ENCODE results near the gene DAPK1. TPM values are rescaled to one million over a fixed set of nuclear protein-coding genes. Genes with fewer than 3 reads are reported as not detected.

DAPK1 gene
- total and polyA plus RNA-seq, 2 donors (not counting 3 experiments of a cell fraction or from before 2014, with no cell fraction given): 58.9 to 119 TPM

DNA sequence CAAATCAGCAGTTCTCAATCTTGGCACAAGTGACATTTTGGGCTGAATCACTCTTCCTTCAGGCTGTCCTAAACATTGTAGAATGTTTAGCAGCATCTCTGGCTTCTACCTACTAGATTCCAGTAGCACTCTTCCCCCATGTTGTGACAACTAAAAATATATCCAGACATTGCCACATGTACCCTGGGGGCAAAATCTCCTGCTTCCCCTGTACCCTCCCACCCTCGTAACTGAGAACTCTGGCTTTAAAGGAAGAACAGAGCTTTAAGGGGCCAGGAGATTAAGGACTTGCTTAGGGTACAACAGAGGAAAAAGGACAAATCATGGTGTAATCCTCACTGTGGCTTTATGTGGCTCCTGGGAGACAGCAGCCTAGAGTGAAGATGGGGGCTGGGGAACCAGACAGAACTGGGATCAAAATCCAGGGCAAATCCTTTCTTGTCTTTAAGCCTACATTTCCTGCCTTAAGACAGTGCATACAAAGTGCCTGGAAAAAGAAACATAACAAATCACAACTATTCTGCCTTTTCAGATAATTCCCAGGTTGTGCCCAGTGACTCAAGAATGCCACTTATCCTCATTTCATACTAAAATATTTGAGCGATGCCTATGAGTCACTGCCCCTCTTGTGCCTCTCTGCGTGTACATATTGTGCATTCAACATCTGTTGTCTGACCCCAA lies 109.3 kb downstream of the DAPK1 start:
- no peaks in the 10 kb centered on the region for H3K9me1 ChIP-seq (replicated peaks; ENCODE audit: control insufficient read depth, extremely low read depth, insufficient read depth, low read length)
- TSS peak; percentile 11 for BruUV-seq (replicated peaks)
- DNase-seq (ENCODE audit: low read depth, low spot score) (peak; percentile 78), FAIRE-seq (peak; percentile 76)
- no peaks in the 10 kb centered on the region for H3K27me3 ChIP-seq (ENCODE audit: control insufficient read depth in 2 of 2, insufficient read depth in 2 of 2, low read length in 2 of 2)
- intact Hi-C loops (cut with micrococcal nuclease) (loop anchor here (1.0 to 2.0 kb wide), 3 partner anchors 8 to 109 kb away; no protein-coding TSS in a partner anchor), dilution Hi-C loops (cut with MboI; ENCODE audit: extremely low pct_ligation_motif_present, low sequenced_read_pairs) (no loop called here)
- no peak overlapping the region for H2AFZ ChIP-seq (ENCODE audit: low read depth, low read length)
- H3K4me3 ChIP-seq (replicated peaks in 1 of 3; ENCODE audit: insufficient read depth in 1 of 3, low read depth in 1 of 3, low read length in 3 of 3): no peak overlapping the region
- no peaks in the 10 kb centered on the region for H4K20me1 ChIP-seq (replicated peaks; ENCODE audit: control insufficient read depth, extremely low read depth, insufficient read depth, low read length)
- H3K4me1 ChIP-seq (ENCODE audit: control insufficient read depth, extremely low read depth, insufficient read depth, low read length): peaks cover 18% of the 10 kb centered on the region
- peaks cover 0 to 11% of the 10 kb centered on the region in 2 experiments for H3K36me3 ChIP-seq (ENCODE audit: control insufficient read depth in 2 of 2, extremely low read depth in 1 of 2, insufficient read depth in 2 of 2, low read length in 2 of 2)
- peak overlapping the region; percentile 86 for H3K27ac ChIP-seq (ENCODE audit: insufficient read depth, low read depth, low read length)
- CTCF ChIA-PET: interaction anchor here (1.3 kb wide), 2 partner anchors 107 to 269 kb away, joined by 3 read pairs; no protein-coding TSS in a partner anchor
- peak overlapping the region; percentile 13 for H3K4me2 ChIP-seq (ENCODE audit: insufficient read depth, low read length)
- H3K9ac ChIP-seq (replicated peaks; ENCODE audit: extremely low read depth, insufficient read depth, low read length): peak overlapping the region; percentile 63
- H3K9me3 ChIP-seq (replicated peaks; ENCODE audit: control insufficient read depth, insufficient read depth, low read length): no peaks in the 10 kb centered on the region
- no peaks in the 10 kb centered on the region for H3K79me2 ChIP-seq (ENCODE audit: control insufficient read depth, insufficient read depth, low read length)
- POLR2A ChIA-PET: no interaction called here
- TF ChIP-seq GATA2 (IDR thresholded peaks at IDR 0.05; ENCODE audit: insufficient read depth, insufficient read length, low read depth, low read length): no peak
- peak; percentile 82 for TF ChIP-seq JUN (IDR thresholded peaks at IDR 0.05; ENCODE audit: borderline replicate concordance, insufficient read depth, insufficient read length, low read depth)

DNA sequence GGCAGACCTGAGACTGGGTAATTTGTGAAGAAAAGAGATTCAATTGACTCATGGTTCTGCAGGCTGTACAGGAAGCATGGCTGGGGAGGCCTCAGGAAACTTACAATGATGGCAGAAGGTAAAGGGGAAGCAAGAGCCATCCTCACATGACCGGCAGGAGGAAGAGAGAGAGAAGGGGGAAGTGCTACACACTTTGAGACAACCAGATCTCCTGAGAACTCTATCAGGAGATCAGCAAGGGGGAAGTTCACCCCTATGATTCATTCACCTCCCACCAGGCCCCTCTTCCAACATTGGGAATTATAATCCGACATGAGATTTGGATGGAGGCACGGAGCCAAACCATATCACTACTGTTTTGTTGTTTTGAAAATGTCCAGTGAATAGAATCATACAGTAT lies 110.2 kb downstream of the DAPK1 start:
- TF ChIP-seq POLR2AphosphoS5 (IDR thresholded peaks at IDR 0.05; ENCODE audit: insufficient read depth, low read depth, low read length) (peak; percentile 18), GATA2 (IDR thresholded peaks at IDR 0.05; ENCODE audit: insufficient read depth, insufficient read length, low read depth, low read length) (peak; percentile 77), MYC (IDR thresholded peaks at IDR 0.05; ENCODE audit: low read depth, low read length) (no peak), POLR2A (IDR thresholded peaks at IDR 0.05; ENCODE audit: low read depth, low read length) (no peak), JUN (IDR thresholded peaks at IDR 0.05; ENCODE audit: borderline replicate concordance, insufficient read depth, insufficient read length, low read depth) (peak; percentile 50), FOS (IDR thresholded peaks at IDR 0.05; ENCODE audit: borderline replicate concordance, insufficient read depth, low read length) (peak; percentile 64)
- BruUV-seq (replicated peaks): no TSS peak
- H3K36me3 ChIP-seq (ENCODE audit: control insufficient read depth in 2 of 2, extremely low read depth in 1 of 2, insufficient read depth in 2 of 2, low read length in 2 of 2): peaks cover 0 to 11% of the 10 kb centered on the region in 2 experiments
- H3K27me3 ChIP-seq (ENCODE audit: control insufficient read depth in 2 of 2, insufficient read depth in 2 of 2, low read length in 2 of 2): no peaks in the 10 kb centered on the region
- no peak overlapping the region for H2AFZ ChIP-seq (ENCODE audit: low read depth, low read length)
- intact Hi-C loops (cut with micrococcal nuclease): loop anchor here (1.0 to 2.0 kb wide), 3 partner anchors 9 to 110 kb away; no protein-coding TSS in a partner anchor
- peak overlapping the region; percentile 13 for H3K4me2 ChIP-seq (ENCODE audit: insufficient read depth, low read length)
- H3K9ac ChIP-seq (replicated peaks; ENCODE audit: extremely low read depth, insufficient read depth, low read length): no peak overlapping the region
- peak; percentile 79 for FAIRE-seq
- H3K4me1 ChIP-seq (ENCODE audit: control insufficient read depth, extremely low read depth, insufficient read depth, low read length): peaks cover 18% of the 10 kb centered on the region
- dilution Hi-C loops (cut with MboI; ENCODE audit: extremely low pct_ligation_motif_present, low sequenced_read_pairs): no loop called here
- no peaks in the 10 kb centered on the region for H4K20me1 ChIP-seq (replicated peaks; ENCODE audit: control insufficient read depth, extremely low read depth, insufficient read depth, low read length)
- H3K79me2 ChIP-seq (ENCODE audit: control insufficient read depth, insufficient read depth, low read length): no peaks in the 10 kb centered on the region
- peak overlapping the region; percentile 86 for H3K27ac ChIP-seq (ENCODE audit: insufficient read depth, low read depth, low read length)
- peak; percentile 77 for DNase-seq (ENCODE audit: low read depth, low spot score)
- POLR2A ChIA-PET: no interaction called here
- CTCF ChIA-PET: interaction anchor here (0.9 to 1.3 kb wide), 5 partner anchors 8 to 270 kb away, joined by 3 to 5 read pairs (median 3); no protein-coding TSS in a partner anchor
- no peaks in the 10 kb centered on the region for H3K9me1 ChIP-seq (replicated peaks; ENCODE audit: control insufficient read depth, extremely low read depth, insufficient read depth, low read length)
- H3K9me3 ChIP-seq (replicated peaks; ENCODE audit: control insufficient read depth, insufficient read depth, low read length): no peaks in the 10 kb centered on the region
- H3K4me3 ChIP-seq (replicated peaks in 1 of 3; ENCODE audit: insufficient read depth in 1 of 3, low read depth in 1 of 3, low read length in 3 of 3): no peak overlapping the region
